Measurements from ENCODE around the gene FXR2. TPM values are rescaled to one million over a fixed set of nuclear protein-coding genes. Genes with fewer than 3 reads are reported as not detected.
A peak's percentile ranks its signal among the peaks of the same experiment; 100 is the strongest.

FXR2 gene
- total RNA-seq (10 to 100 TPM; 29.0 to 29.5 TPM), polyA plus RNA-seq (10 to 100 TPM; 30.6 to 31.1 TPM)
- long read RNA-seq, donor 1, transcript FXR2-201 (17 exons, 2,957 nt), result major isoform, 7 of 7 reads
- long read RNA-seq, donor 1, partial matches to known transcripts, result 0 of 7 reads
- long read RNA-seq, donor 1, other reads (novel, unspliced or antisense), result 0 of 7 reads
- long read RNA-seq, donor 2, partial matches to known transcripts, result 0 of 1 reads
- long read RNA-seq, donor 2, other reads (novel, unspliced or antisense), result 0 of 1 reads
- long read RNA-seq, donor 3, partial matches to known transcripts, result 0 of 3 reads
- long read RNA-seq, donor 3, other reads (novel, unspliced or antisense), result 0 of 3 reads
- long read RNA-seq, donor 4, result 0 reads
- long read RNA-seq, donor 5, transcript FXR2-201 (17 exons, 2,957 nt), result major isoform, 5 of 5 reads
- long read RNA-seq, donor 5, partial matches to known transcripts, result 0 of 5 reads
- long read RNA-seq, donor 5, other reads (novel, unspliced or antisense), result 0 of 5 reads

GRCh38 chr17:7614425-7615264 lies at the start of gene FXR2:
FXR2 (minus strand) TSS chr17:7614897; CDS start chr17:7614532, 365 bp downstream.
- Histone ChIP-seq H3K27me3 (ENCODE audit: control insufficient read depth in 3 of 3, insufficient read depth in 3 of 3, low read length in 2 of 3) (no peaks in the 10 kb centered on the region), H3K4me3 (peak within 1 kb of the TSS; percentile 85), H3K9me3 (ENCODE audit: control insufficient read depth in 4 of 4, insufficient read depth in 3 of 4, low read length in 3 of 4) (no peaks in the 10 kb centered on the region), H3K36me3 (ENCODE audit: control insufficient read depth in 4 of 4, insufficient read depth in 4 of 4, low read length in 4 of 4) (peaks cover 0 to 14% (median 1%) of the 10 kb centered on the region in 4 donors), H3K4me1 (ENCODE audit: control insufficient read depth in 5 of 5, insufficient read depth in 5 of 5, low read length in 5 of 5) (peaks cover 5 to 23% (median 17%) of the 10 kb centered on the region in 5 donors), H3K9ac (ENCODE audit: insufficient read depth in 1 of 2, low read length in 2 of 2) (peak within 1 kb of the TSS; percentile 53 to 91), H3K27ac (ENCODE audit: low read depth in 1 of 2, low read length in 1 of 2) (peak within 1 kb of the TSS; percentile 97 to 98)
- 1% methylated on average over 63 to 93 of the region's 93 CpGs for WGBS, 2 donors
- DNase-seq (peak; percentile 100), ATAC-seq (ENCODE audit: insufficient read depth, low FRiP score) (peak; percentile 99)
- TF ChIP-seq CTCF (IDR thresholded peaks at IDR 0.05; ENCODE audit: control extremely low read depth, extremely low read depth), result peak; percentile 25

GRCh38 chr17:7656958-7657609 lies 42.4 kb upstream of the FXR2 start:
- no peak for ATAC-seq (ENCODE audit: insufficient read depth, low FRiP score)
- Histone ChIP-seq H3K4me3 (no peak overlapping the region), H3K27ac (ENCODE audit: low read depth in 1 of 2, low read length in 1 of 2) (no peak overlapping the region), H3K9me3 (ENCODE audit: control insufficient read depth in 4 of 4, insufficient read depth in 3 of 4, low read length in 3 of 4) (no peaks in the 10 kb centered on the region), H3K27me3 (ENCODE audit: control insufficient read depth in 3 of 3, insufficient read depth in 3 of 3, low read length in 2 of 3) (peaks cover 0 to 3% (median 0%) of the 10 kb centered on the region in 3 donors), H3K9ac (ENCODE audit: insufficient read depth in 1 of 2, low read length in 2 of 2) (peak overlapping the region in 1 of 2 donors; percentile 49), H3K4me1 (ENCODE audit: control insufficient read depth in 5 of 5, insufficient read depth in 5 of 5, low read length in 5 of 5) (peaks cover 0 to 37% (median 7%) of the 10 kb centered on the region in 5 donors), H3K36me3 (ENCODE audit: control insufficient read depth in 4 of 4, insufficient read depth in 4 of 4, low read length in 4 of 4) (peaks cover 0 to 12% (median 1%) of the 10 kb centered on the region in 4 donors)
- TF ChIP-seq CTCF (IDR thresholded peaks at IDR 0.05; ENCODE audit: control extremely low read depth, extremely low read depth), result no peak
- 56 to 67% methylated on average over 10 of the region's 10 CpGs for WGBS, 2 donors
- peak; percentile 80 to 90 (median 85) for DNase-seq

GRCh38 chr17:7655541-7655840 lies 40.8 kb upstream of the FXR2 start:
- H3K9me3 ChIP-seq (ENCODE audit: control insufficient read depth in 4 of 4, insufficient read depth in 3 of 4, low read length in 3 of 4), result no peaks in the 10 kb centered on the region
- H3K36me3 ChIP-seq (ENCODE audit: control insufficient read depth in 4 of 4, insufficient read depth in 4 of 4, low read length in 4 of 4), result peaks cover 0 to 12% (median 1%) of the 10 kb centered on the region in 4 donors
- TF ChIP-seq CTCF (IDR thresholded peaks at IDR 0.05; ENCODE audit: control extremely low read depth, extremely low read depth), result no peak
- H3K4me3 ChIP-seq, result no peak overlapping the region
- no peak overlapping the region for H3K9ac ChIP-seq (ENCODE audit: insufficient read depth in 1 of 2, low read length in 2 of 2)
- DNase-seq (no peak), ATAC-seq (ENCODE audit: insufficient read depth, low FRiP score) (no peak)
- 89 to 93% methylated on average over 17 of the region's 17 CpGs for WGBS, 2 donors
- H3K27ac ChIP-seq (ENCODE audit: low read depth in 1 of 2, low read length in 1 of 2), result no peak overlapping the region
- peaks cover 0 to 43% (median 7%) of the 10 kb centered on the region in 5 donors for H3K4me1 ChIP-seq (ENCODE audit: control insufficient read depth in 5 of 5, insufficient read depth in 5 of 5, low read length in 5 of 5)
- H3K27me3 ChIP-seq (ENCODE audit: control insufficient read depth in 3 of 3, insufficient read depth in 3 of 3, low read length in 2 of 3), result peaks cover 0 to 8% (median 0%) of the 10 kb centered on the region in 3 donors

Measured in lung (tissue), 16 donors.